HepG2 (cell line): ENCODE data around the gene TEDC1. TPM values are rescaled to one million over a fixed set of nuclear protein-coding genes. Genes with fewer than 3 reads are reported as not detected.

Experiments used
- ARNT ChIP-seq: fragments of 450-650 bp; IDR thresholded peaks from 2 replicates; pipeline ENCODE4 v1.6.1; 2017
- CCAR2 ChIP-seq: fragments of 200-400 bp; formaldehyde crosslinking; optimal IDR thresholded peaks from 2 replicates; pipeline ENCODE3; 2018; ENCODE audit warnings: low read depth, mild to moderate bottlenecking, low read length, moderate library complexity
- HMG20B ChIP-seq: conservative IDR thresholded peaks from 2 replicates; pipeline ENCODE4 v1.6.1; 2016; ENCODE audit warnings: missing genetic modification reagents, missing compliant biosample characterization
- MYNN ChIP-seq: sonication (generic); formaldehyde crosslinking; IDR thresholded peaks from 2 replicates; pipeline ENCODE4 v1.4.0; 2020; ENCODE audit warnings: mild to moderate bottlenecking, low read depth, missing genetic modification reagents
- NCOA2 ChIP-seq: sonication (generic); formaldehyde crosslinking; IDR thresholded peaks from 2 replicates; pipeline ENCODE4 v1.8.0; 2022; ENCODE audit warnings: inconsistent platforms
- SCMH1 ChIP-seq: sonication (generic); formaldehyde crosslinking; IDR thresholded peaks from 2 replicates; pipeline ENCODE4 v1.9.0; 2021; ENCODE audit warnings: missing genetic modification reagents, mild to moderate bottlenecking, borderline replicate concordance
- TCF12 ChIP-seq, 2 experiments: fragments of 450-650 bp in 1 of 2; sonication (generic) in 1 of 2; formaldehyde crosslinking in 1 of 2; IDR thresholded peaks; 2 replicates each; pipeline versions ENCODE4 v1.6.1 to v1.8.0; 2017 to 2022; ENCODE audit warnings: antibody characterized with exemption in 1 of 2, mild to moderate bottlenecking in 1 of 2, missing genetic modification reagents in 1 of 2, moderate library complexity in 1 of 2
- TGIF2 ChIP-seq: IDR thresholded peaks from 2 replicates; pipeline ENCODE4 v1.6.1; 2016; ENCODE audit warnings: control low read depth, missing compliant biosample characterization
- ZBTB1 ChIP-seq: sonication (generic); formaldehyde crosslinking; IDR thresholded peaks from 2 replicates; pipeline ENCODE4 v1.4.0; 2020; ENCODE audit warnings: missing genetic modification reagents, borderline replicate concordance
- ZNF205 ChIP-seq: IDR thresholded peaks from 2 replicates; pipeline ENCODE4 v1.6.1; 2018; ENCODE audit warnings: missing biosample characterization, missing genetic modification reagents
- ZNF354B ChIP-seq: sonication (generic); formaldehyde crosslinking; IDR thresholded peaks from 2 replicates; pipeline ENCODE4 v1.8.0; 2022; ENCODE audit warnings: mild to moderate bottlenecking, missing genetic modification reagents
- ZNF75D ChIP-seq: sonication (generic); formaldehyde crosslinking; IDR thresholded peaks from 2 replicates; pipeline ENCODE4 v1.8.1; 2023; ENCODE audit warnings: missing genetic modification reagents, mild to moderate bottlenecking, borderline replicate concordance
- ZNF790 ChIP-seq: sonication (generic); formaldehyde crosslinking; IDR thresholded peaks from 2 replicates; pipeline ENCODE4 v1.8.0; 2022; ENCODE audit warnings: missing genetic modification reagents, mild to moderate bottlenecking, borderline replicate concordance
- polyA plus RNA-seq, 8 experiments: library from polyadenylated mRNA; depleted of rRNA in 3 of 8; stranded (reverse) in 7 of 8; unstranded in 1 of 8; fragments of >200 nt; fragmentation: Illumina TruSeq in 4 of 8; extraction: Trizol in 4 of 8; gene quantifications; 2 replicates each; pipeline versions ENCODE4 v1.2.1 to v1.2.3, GENCODE V29; 2011 to 2016; ENCODE audit warnings: low read depth in 4 of 8, missing spikeins in 1 of 8, mixed read lengths in 1 of 8; ENCODE audit not compliant: insufficient read depth in 1 of 8
- total RNA-seq, 5 experiments: library from RNA; depleted of rRNA; stranded (reverse); fragments of >200 nt; fragmentation: Illumina TruSeq; extraction: Trizol; gene quantifications; 2 replicates each; pipeline ENCODE4 v1.2.3, GENCODE V29; 2016; ENCODE audit warnings: low read depth in 1 of 5
- TF ChIP-seq, protein P1 (sequence below), 2 experiments: fragments of 450-650 bp in 1 of 2; sonication (generic) in 1 of 2; formaldehyde crosslinking in 1 of 2; IDR thresholded peaks; 2 replicates each; pipeline versions ENCODE4 v1.6.1 to v1.8.0; 2016 to 2022; ENCODE audit warnings: antibody characterized with exemption in 1 of 2, mild to moderate bottlenecking in 1 of 2, missing genetic modification reagents in 1 of 2
- TF ChIP-seq, protein P2 (sequence below): sonication (generic); formaldehyde crosslinking; IDR thresholded peaks from 2 replicates; pipeline ENCODE4 v1.8.1; 2022; ENCODE audit warnings: mild to moderate bottlenecking, missing genetic modification reagents
- TF ChIP-seq, protein P3 (sequence below): sonication (generic); formaldehyde crosslinking; IDR thresholded peaks from 2 replicates; pipeline ENCODE4 v1.5.1; 2020; ENCODE audit warnings: mild to moderate bottlenecking, missing genetic modification reagents, moderate library complexity
- TF ChIP-seq, protein P4 (sequence below): sonication (generic); formaldehyde crosslinking; IDR thresholded peaks from 2 replicates; pipeline ENCODE4 v1.4.0; 2020; ENCODE audit warnings: mild to moderate bottlenecking, missing genetic modification reagents, borderline replicate concordance

TEDC1 gene
- total and polyA plus RNA-seq, 2 of the 13 experiments (the other 11 are each of a cell fraction or from before 2014, with no cell fraction given): 5.7 to 27.4 TPM

GRCh38 chr14:105485739-105486162 is 5.3 kb upstream of the TEDC1 start (continued):
- TF ChIP-seq, protein P1, sequence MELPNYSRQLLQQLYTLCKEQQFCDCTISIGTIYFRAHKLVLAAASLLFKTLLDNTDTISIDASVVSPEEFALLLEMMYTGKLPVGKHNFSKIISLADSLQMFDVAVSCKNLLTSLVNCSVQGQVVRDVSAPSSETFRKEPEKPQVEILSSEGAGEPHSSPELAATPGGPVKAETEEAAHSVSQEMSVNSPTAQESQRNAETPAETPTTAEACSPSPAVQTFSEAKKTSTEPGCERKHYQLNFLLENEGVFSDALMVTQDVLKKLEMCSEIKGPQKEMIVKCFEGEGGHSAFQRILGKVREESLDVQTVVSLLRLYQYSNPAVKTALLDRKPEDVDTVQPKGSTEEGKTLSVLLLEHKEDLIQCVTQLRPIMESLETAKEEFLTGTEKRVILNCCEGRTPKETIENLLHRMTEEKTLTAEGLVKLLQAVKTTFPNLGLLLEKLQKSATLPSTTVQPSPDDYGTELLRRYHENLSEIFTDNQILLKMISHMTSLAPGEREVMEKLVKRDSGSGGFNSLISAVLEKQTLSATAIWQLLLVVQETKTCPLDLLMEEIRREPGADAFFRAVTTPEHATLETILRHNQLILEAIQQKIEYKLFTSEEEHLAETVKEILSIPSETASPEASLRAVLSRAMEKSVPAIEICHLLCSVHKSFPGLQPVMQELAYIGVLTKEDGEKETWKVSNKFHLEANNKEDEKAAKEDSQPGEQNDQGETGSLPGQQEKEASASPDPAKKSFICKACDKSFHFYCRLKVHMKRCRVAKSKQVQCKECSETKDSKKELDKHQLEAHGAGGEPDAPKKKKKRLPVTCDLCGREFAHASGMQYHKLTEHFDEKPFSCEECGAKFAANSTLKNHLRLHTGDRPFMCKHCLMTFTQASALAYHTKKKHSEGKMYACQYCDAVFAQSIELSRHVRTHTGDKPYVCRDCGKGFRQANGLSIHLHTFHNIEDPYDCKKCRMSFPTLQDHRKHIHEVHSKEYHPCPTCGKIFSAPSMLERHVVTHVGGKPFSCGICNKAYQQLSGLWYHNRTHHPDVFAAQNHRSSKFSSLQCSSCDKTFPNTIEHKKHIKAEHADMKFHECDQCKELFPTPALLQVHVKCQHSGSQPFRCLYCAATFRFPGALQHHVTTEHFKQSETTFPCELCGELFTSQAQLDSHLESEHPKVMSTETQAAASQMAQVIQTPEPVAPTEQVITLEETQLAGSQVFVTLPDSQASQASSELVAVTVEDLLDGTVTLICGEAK (IDR thresholded peaks at IDR 0.05): no peak
- TF ChIP-seq, protein P1 (CRISPR knock-in tag; IDR thresholded peaks at IDR 0.05): no peak
- TF ChIP-seq NCOA2 (CRISPR knock-in tag): 0 out of 2 replicates have a peak, but pooled peaks have one; percentile 25
- 0 out of 2 replicates have a peak, but pooled peaks have one; percentile 37 for TF ChIP-seq HMG20B (CRISPR knock-in tag)
- TF ChIP-seq ARNT: no peak
- no peak for TF ChIP-seq ZNF790
- no peak for TF ChIP-seq ZNF75D (CRISPR knock-in tag)
- TF ChIP-seq, protein P2, sequence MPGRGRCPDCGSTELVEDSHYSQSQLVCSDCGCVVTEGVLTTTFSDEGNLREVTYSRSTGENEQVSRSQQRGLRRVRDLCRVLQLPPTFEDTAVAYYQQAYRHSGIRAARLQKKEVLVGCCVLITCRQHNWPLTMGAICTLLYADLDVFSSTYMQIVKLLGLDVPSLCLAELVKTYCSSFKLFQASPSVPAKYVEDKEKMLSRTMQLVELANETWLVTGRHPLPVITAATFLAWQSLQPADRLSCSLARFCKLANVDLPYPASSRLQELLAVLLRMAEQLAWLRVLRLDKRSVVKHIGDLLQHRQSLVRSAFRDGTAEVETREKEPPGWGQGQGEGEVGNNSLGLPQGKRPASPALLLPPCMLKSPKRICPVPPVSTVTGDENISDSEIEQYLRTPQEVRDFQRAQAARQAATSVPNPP (CRISPR knock-in tag): no peak
- no peak for TF ChIP-seq ZNF354B (CRISPR knock-in tag)
- TF ChIP-seq ZBTB1 (CRISPR knock-in tag): no peak
- TF ChIP-seq CCAR2: no peak
- no peak for TF ChIP-seq SCMH1 (CRISPR knock-in tag)
- TF ChIP-seq, protein P3, sequence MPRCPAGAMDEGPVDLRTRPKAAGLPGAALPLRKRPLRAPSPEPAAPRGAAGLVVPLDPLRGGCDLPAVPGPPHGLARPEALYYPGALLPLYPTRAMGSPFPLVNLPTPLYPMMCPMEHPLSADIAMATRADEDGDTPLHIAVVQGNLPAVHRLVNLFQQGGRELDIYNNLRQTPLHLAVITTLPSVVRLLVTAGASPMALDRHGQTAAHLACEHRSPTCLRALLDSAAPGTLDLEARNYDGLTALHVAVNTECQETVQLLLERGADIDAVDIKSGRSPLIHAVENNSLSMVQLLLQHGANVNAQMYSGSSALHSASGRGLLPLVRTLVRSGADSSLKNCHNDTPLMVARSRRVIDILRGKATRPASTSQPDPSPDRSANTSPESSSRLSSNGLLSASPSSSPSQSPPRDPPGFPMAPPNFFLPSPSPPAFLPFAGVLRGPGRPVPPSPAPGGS (CRISPR knock-in tag): no peak
- 0 out of 2 replicates have a peak, but pooled peaks have one; percentile 28 for TF ChIP-seq ZNF205 (CRISPR knock-in tag)
- TF ChIP-seq, protein P4, sequence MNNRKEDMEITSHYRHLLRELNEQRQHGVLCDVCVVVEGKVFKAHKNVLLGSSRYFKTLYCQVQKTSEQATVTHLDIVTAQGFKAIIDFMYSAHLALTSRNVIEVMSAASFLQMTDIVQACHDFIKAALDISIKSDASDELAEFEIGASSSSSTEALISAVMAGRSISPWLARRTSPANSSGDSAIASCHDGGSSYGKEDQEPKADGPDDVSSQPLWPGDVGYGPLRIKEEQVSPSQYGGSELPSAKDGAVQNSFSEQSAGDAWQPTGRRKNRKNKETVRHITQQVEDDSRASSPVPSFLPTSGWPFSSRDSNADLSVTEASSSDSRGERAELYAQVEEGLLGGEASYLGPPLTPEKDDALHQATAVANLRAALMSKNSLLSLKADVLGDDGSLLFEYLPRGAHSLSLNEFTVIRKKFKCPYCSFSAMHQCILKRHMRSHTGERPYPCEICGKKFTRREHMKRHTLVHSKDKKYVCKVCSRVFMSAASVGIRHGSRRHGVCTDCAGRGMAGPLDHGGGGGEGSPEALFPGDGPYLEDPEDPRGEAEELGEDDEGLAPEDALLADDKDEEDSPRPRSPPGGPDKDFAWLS (CRISPR knock-in tag): no peak
- TF ChIP-seq TCF12 (IDR thresholded peaks at IDR 0.05): no peak
- TF ChIP-seq TCF12 (CRISPR knock-in tag; IDR thresholded peaks at IDR 0.05): no peak
- 0 out of 2 replicates have a peak, but pooled peaks have one; percentile 51 for TF ChIP-seq TGIF2 (CRISPR knock-in tag)
- TF ChIP-seq MYNN (CRISPR knock-in tag): no peak
